Spleen (tissue), 7 donors: Measurements from ENCODE around the gene SDK2.

Experiments used
- POLR2A ChIP-seq, 3 donors: fragments of 450-650 bp; IDR thresholded peaks; one replicate each; pipeline ENCODE4 v1.5.1; 2017; ENCODE audit warnings: antibody characterized with exemption in 3 of 3, mild to moderate bottlenecking in 1 of 3
- TF ChIP-seq, protein P1 (sequence below), 11 experiments: fragments of 200-600 bp in 7 of 11; fragments of 450-650 bp in 4 of 11; sonication (generic) in 4 of 11; IDR thresholded peaks in 8 of 11; conservative IDR thresholded peaks in 3 of 11; 1 replicate in 7 of 11; 2 replicates in 4 of 11; pipeline versions ENCODE4 v1.4.0 to v1.8.0; 2016 to 2021; ENCODE audit warnings: antibody characterized with exemption in 11 of 11, inconsistent platforms in 4 of 11, mild to moderate bottlenecking in 1 of 11
- donor health status: DM: no; HTN: no; CAD: no; lungs with moderate emphysema.
- donor health status: DM: no; HTN: no; CAD: no.
- donor health status: DM: no; HTN: no; CAD: no.

- TF ChIP-seq, protein P1, sequence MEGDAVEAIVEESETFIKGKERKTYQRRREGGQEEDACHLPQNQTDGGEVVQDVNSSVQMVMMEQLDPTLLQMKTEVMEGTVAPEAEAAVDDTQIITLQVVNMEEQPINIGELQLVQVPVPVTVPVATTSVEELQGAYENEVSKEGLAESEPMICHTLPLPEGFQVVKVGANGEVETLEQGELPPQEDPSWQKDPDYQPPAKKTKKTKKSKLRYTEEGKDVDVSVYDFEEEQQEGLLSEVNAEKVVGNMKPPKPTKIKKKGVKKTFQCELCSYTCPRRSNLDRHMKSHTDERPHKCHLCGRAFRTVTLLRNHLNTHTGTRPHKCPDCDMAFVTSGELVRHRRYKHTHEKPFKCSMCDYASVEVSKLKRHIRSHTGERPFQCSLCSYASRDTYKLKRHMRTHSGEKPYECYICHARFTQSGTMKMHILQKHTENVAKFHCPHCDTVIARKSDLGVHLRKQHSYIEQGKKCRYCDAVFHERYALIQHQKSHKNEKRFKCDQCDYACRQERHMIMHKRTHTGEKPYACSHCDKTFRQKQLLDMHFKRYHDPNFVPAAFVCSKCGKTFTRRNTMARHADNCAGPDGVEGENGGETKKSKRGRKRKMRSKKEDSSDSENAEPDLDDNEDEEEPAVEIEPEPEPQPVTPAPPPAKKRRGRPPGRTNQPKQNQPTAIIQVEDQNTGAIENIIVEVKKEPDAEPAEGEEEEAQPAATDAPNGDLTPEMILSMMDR (IDR thresholded peaks at IDR 0.05 in 8 of 11, conservative IDR thresholded peaks at IDR 0.05 in 3 of 11): no peak
- TF ChIP-seq POLR2A (IDR thresholded peaks at IDR 0.05): no peak
Observed at GRCh38 chr17:73620414-73620813, 23.8 kb downstream of the SDK2 start.
